ENCODE measurements around the gene RNF214.

DNA sequence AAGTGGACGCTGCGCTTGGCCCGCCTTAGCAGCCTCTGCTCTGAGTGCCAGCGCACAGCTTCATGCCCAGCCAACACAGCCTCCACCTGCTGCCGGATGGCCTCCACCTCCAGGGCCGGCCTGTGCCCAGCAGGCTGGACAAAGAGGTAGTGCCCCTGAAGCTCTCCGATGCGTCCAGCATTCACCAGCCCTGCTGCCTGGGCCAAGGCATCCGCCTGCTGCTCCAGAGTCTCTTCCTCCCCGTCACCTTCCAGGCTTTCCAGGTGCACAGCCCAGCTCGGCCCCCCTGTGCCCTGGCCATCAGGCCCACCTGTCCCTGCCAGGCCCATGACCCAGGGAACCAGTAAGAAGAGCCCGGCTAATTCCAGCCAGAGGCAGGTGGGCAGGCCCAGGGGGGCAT is 3.1 kb upstream of the RNF214 start:
- TF ChIP-seq, protein P1, sequence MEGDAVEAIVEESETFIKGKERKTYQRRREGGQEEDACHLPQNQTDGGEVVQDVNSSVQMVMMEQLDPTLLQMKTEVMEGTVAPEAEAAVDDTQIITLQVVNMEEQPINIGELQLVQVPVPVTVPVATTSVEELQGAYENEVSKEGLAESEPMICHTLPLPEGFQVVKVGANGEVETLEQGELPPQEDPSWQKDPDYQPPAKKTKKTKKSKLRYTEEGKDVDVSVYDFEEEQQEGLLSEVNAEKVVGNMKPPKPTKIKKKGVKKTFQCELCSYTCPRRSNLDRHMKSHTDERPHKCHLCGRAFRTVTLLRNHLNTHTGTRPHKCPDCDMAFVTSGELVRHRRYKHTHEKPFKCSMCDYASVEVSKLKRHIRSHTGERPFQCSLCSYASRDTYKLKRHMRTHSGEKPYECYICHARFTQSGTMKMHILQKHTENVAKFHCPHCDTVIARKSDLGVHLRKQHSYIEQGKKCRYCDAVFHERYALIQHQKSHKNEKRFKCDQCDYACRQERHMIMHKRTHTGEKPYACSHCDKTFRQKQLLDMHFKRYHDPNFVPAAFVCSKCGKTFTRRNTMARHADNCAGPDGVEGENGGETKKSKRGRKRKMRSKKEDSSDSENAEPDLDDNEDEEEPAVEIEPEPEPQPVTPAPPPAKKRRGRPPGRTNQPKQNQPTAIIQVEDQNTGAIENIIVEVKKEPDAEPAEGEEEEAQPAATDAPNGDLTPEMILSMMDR (conservative IDR thresholded peaks at IDR 0.05) = no peak
- TF ChIP-seq EZH2 (IDR thresholded peaks at IDR 0.05; ENCODE audit: low read depth) = no peak
